Loucy (cell line): ENCODE results near the gene AKR1D1.
"Not testable (repeated sequence)": the region's sequence is repeated elsewhere in the genome, so short reads cannot be mapped to it uniquely, and the experiment has no call there.

Source experiments
- CTCF ChIP-seq: fragments of 200-600 bp; sonication (generic); conservative IDR thresholded peaks from 2 replicates; pipeline ENCODE4 v1.5.1; 2014; ENCODE audit warnings: mild to moderate bottlenecking, antibody characterized with exemption, low read length
- EZH2phosphoT487 ChIP-seq: fragments of 200-600 bp; IDR thresholded peaks from 2 replicates; pipeline ENCODE4 v1.6.1; 2018; ENCODE audit warnings: antibody characterized with exemption, mild to moderate bottlenecking, moderate library complexity, borderline replicate concordance

GRCh38 chr7:138055698-138056097 is 20.6 kb upstream of the AKR1D1 start:
- not testable (repeated sequence) for TF ChIP-seq CTCF, EZH2phosphoT487
